IPS-NIHi7 (cell line): ENCODE results near the gene MSS51.
"Not testable (repeated sequence)": the region's sequence is repeated elsewhere in the genome, so short reads cannot be mapped to it uniquely, and the experiment has no call there.

Source experiments
- DNase-seq: peaks from one replicate; pipeline ENCODE4 v3.0.0; 2012; ENCODE audit warnings: mixed read lengths; ENCODE audit errors: extremely low spot score

Gene MSS51

GRCh38 chr10:73414230-73414945 lies 19.0 kb downstream of the MSS51 start:
- no peak for DNase-seq

DNA sequence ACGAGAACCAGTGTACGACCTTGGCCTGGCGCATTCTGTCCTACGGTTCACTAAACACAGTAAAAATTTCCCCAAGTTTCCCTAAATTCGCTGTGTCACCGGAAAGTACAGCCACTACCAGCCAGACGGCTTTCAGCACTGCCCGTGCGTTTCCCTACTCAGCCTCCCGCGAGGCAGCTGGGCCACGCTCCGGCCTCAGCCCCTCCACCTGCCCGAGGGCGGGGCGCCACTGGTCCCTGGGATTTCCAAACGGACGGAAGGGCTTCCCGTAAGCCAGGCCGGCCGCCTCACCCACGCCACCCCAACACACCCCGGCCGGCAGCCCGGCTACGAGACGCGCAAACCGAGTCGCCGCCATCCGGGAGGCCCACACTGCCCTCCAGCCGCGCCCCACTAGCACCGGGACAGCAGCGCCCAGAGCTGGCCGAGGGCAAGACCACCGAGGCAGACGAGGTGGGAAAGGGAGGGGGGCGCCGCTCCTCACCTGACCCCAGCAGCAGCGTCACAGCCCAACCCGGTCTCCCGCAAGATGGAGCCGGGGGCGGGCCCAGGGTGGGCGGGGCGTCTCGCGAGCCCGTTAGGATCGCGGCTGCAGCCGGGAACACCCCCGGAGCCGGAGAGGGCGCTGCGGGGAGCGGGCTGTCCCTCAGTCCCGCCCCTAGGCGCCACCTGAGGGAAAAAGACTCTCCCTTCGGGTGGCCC lies 19.7 kb downstream of the MSS51 start, which contains the start of gene ANXA7:
ANXA7 (minus strand) TSS at position 531 of the 702 bp plus-strand sequence. CDS start 13,202 bp downstream, outside the sequence.
- peak; percentile 100 for DNase-seq

DNA sequence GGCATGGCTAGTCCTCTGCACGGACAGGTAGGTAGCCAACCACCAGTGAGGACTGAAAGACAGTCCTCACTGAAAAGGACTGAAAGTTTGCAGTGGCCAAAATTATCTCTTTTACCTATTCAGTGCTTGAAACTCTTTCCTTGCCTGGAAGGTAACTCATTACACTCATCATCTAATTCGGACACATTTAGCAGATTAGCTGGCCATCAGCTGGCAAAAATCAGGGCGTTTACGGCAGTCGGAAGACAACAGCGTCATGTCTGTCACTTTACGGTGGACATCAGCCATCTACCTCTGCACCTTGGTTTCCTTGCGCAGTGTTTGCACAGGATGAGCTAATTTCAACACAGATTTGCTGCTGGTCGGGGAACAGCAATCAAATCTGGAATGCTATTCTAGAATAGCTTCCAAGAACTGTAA lies 20.2 kb downstream of the MSS51 start:
- peak; percentile 25 for DNase-seq

DNA sequence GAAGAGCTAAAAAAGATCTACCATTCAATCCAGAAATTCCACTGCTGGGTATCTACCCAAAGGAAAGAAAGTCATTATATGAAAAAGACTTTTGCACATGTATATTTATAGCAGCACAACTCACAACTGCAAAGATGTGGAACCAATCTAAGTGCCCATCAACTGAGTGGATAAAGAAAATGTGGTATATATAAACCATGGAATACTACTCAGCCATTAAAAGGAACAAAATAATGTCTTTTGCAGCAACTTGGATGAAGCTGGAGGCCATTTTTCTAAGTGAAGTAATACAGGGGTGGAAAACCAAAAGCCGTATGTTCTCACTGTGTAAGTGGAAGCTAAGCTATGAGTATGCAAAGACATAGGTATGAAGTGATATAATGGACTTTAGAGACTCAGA lies 22.5 kb downstream of the MSS51 start:
- no peak for DNase-seq

DNA sequence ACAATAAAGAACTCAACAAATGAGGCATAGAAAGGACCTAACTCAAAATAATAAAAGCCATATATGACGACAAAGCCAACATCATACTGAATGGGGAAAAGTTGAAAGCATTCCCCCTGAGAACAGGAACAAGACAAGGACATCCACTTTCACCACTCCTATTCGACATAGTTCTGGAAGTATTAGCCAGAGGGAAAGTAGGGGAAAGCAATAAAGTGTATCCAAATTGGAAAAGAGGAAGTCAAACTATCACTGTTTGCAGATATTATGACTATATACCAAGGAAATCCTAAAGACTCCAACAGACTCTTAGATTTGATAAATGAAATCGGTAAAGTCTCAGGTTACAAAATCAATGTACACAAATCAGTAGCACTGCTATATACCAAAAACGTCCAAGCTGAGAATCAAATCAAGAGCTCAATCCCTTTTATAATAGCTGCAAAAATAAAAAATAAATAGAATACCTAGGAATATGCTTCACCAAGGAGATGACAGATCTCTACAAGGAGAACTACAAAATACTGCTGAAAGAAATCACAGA lies 24.3 kb downstream of the MSS51 start:
- DNase-seq: no peak

DNA sequence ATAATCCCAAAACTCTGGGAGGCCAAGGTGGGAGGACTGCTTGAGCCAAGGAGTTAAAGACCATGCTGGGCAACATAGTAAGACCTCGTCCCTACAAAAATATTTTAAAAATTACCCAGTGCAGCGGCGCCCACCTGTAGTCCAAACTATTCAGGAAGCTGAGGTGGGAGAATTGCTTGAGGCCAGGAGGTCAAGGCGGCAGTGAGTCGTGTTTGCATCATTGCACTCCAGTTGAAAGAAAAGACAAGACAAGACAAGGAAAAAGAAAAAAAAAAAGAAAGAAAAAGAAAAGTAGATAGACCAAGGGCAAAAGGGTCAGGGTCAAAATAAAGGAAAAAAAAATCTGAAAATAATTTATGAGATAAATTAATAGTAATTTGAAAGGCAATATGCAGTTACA lies 25.3 kb downstream of the MSS51 start:
- no peak for DNase-seq

DNA sequence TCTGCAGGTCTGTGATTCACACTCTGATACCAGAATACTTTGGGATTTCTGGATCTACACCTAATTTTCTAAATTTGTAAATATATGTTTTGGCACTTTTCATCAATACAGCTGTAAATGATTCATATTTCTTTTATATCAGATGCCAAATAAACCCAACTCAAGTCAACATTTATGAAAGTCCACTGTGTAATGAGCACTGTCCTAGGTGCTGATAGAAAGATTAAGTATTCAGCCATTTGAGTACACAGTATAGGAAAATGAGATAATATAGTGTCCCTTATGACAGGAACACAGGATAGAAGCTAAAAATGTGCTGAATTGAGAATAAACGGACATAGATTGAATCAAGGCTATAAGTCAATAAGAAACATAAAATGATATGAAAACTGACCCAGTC lies 25.9 kb downstream of the MSS51 start:
- no peak for DNase-seq

DNA sequence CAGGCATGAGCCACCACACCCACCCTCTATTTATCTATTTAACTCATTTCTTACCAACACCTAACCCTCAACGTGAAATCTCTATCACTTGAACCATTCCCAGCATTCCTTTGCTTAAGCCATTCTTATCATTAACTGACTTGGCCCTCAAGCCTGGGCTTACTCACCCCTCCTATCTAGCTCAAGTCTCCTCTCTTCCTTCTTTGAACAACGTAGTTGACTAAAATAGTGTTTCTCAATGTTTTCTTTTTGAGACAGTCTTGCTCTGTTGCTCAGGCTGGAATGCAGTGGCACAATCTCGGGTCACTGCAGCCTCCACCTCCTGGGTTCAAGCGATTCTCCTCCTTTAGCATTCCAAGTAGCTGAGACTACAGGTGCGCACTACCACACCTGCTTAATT lies 26.5 kb downstream of the MSS51 start:
- no peak for DNase-seq

GRCh38 chr10:73405556-73405955 lies 27.8 kb downstream of the MSS51 start:
- DNase-seq: no peak

- DNase-seq: no peak
These were observed 28.7 kb downstream of the MSS51 start for GRCh38 chr10:73404690-73405089.

DNA sequence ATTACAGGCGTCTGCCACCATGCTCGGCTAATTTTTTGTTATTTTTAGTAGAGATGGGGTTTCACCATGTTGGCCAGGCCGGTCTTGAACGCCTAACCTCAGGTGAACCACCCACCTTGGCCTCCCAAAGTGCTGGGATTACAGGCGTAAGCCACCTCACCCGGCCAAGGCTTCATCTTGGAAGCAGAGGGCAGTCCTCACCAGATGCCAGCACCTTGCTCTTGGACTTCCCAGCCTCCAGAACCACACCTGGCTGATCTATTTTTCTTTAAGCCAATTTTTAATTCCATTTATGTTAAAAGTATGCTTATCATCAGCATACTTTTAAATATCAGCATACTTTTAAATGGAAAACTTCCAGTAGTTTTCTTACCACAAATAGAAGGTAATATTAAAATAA lies 31.7 kb downstream of the MSS51 start:
- no peak for DNase-seq

DNA sequence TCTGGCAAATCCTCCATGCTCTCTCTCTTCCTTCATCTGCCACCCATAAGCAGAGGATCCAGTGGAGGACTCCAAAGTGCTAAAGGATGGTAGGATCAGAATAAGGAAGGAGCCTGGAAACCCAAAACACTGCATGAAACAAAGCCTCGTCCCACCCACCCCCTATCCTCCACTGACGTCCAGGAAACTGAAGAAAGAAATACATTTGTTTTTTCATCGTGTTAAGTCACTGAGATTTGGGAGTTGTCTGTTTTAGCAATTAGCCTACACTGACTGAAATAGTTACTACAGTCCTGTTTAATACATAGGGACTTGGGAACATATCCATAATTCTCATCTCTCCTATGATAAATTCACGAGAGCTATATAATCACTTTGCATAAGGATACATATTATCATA lies 34.3 kb downstream of the MSS51 start:
- no peak for DNase-seq

DNA sequence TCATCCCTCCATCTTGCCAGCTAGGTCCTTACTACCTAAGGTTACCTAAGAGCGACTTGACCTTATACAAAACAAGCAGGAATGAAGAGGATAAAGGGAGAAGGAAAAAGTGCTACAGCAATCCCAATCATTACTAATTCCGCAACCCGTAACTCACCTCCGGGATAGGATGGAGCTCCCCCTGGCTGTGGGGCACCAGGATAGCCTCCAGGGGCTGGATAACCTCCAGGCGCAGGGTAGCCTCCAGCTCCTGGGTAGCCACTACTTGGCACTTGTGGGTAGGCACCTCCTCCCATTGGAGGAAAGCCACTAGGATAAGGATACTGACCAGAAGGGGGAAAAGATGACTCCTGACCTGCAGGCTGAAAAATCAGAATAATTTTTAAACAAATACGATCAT lies 35.3 kb downstream of the MSS51 start:
- peak; percentile 41 for DNase-seq

- DNase-seq: not testable (repeated sequence)
These were observed 39.0 kb downstream of the MSS51 start for GRCh38 chr10:73394325-73394724.

DNA sequence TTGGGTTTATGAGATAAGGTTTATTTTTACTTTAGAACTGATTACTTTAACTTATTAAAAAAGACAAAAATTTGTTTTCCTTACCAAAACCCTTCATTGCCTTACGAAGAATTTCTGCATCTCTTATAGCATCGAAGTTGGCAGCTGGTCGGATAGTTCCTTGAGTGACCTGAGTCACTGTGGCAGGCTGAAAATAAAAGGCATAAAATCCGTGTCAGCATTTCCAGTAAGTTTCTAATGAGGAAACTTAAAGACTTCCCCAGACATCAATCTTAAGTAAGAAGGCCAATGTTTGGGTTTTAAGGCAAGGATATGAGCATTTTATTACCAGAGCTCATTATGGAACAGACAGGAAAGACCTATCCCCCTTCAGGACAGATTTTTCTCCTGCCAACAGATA lies 45.1 kb downstream of the MSS51 start:
- no peak for DNase-seq

DNA sequence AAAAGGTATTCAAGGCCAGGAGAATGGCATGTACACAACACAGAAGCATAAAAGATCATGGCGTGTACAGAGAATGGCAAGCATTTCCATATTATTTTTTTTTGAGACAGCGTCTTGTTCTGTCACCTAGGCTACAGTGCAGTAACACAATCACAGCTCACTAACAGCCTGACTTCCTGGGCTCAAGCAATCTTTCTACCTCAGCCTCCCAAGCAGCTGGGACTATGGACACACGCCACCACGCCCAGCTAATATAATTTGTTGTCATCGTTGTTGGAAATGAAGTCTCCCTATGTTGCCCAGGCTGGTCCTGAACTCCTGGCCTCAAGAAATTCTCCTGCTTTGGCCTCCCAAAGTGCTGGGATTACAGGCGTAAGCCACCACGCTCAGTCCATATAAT lies 46.8 kb downstream of the MSS51 start:
- no peak for DNase-seq

DNA sequence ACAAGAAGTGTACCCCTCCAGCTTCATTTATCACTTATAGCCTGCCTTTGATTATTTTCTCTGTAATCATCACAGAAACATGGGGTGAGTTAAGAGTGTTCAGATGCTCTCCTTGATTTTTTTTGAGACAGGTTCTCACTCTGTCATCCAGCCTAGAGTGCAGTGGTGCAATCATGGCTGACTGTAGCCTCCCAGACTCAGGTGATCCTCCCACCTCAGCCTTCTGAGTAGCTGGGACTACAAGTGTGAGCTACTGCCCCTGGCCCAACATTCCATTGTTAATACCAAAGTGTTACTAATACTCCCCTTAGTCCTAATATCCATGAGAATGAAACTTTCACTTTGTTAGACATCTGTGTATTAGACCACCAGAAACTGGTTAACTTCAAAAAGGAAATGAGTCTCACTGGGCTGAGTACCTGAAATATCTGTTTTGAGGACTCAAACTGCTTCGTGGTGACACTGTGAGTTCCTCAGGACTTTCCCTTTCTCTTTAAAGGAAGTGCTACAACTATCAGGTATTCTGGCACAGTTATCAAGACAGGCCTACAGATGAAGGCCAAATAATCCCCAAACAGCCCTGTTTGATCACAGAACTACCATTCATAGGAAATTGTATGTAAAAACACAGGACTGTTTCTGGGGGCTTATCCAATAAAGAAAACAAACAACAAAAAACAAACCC lies 54.2 kb downstream of the MSS51 start:
- DNase-seq: no peak

- no peak for DNase-seq
These were observed 56.7 kb downstream of the MSS51 start for GRCh38 chr10:73376679-73377078.
